Stomach (tissue), 4 donors: Measurements from ENCODE around the gene PCDHA2.

Source experiments
- EP300 ChIP-seq: sonication (generic); formaldehyde crosslinking; IDR thresholded peaks from one replicate; pipeline ENCODE4 v1.6.1; 2017; ENCODE audit warnings: antibody characterized with exemption
- POLR2A ChIP-seq, 4 donors: fragments of 450-650 bp; IDR thresholded peaks; one replicate each; pipeline ENCODE4 v1.6.1; 2016; ENCODE audit warnings: antibody characterized with exemption in 4 of 4, control low read depth in 2 of 4, mild to moderate bottlenecking in 1 of 4, moderate library complexity in 1 of 4
- POLR2AphosphoS5 ChIP-seq, 3 donors: sonication (generic); formaldehyde crosslinking; IDR thresholded peaks; one replicate each; pipeline ENCODE4 v1.6.1; 2016; ENCODE audit warnings: antibody characterized with exemption in 3 of 3
- TF ChIP-seq, protein P1 (sequence below), 7 experiments: fragments of 450-650 bp in 4 of 7; fragments of 200-600 bp in 3 of 7; sonication (generic) in 3 of 7; IDR thresholded peaks; one replicate each; pipeline ENCODE4 v1.5.1; 2016 to 2019; ENCODE audit warnings: antibody characterized with exemption in 7 of 7, control low read depth in 2 of 7, mild to moderate bottlenecking in 1 of 7

- TF ChIP-seq, protein P1, sequence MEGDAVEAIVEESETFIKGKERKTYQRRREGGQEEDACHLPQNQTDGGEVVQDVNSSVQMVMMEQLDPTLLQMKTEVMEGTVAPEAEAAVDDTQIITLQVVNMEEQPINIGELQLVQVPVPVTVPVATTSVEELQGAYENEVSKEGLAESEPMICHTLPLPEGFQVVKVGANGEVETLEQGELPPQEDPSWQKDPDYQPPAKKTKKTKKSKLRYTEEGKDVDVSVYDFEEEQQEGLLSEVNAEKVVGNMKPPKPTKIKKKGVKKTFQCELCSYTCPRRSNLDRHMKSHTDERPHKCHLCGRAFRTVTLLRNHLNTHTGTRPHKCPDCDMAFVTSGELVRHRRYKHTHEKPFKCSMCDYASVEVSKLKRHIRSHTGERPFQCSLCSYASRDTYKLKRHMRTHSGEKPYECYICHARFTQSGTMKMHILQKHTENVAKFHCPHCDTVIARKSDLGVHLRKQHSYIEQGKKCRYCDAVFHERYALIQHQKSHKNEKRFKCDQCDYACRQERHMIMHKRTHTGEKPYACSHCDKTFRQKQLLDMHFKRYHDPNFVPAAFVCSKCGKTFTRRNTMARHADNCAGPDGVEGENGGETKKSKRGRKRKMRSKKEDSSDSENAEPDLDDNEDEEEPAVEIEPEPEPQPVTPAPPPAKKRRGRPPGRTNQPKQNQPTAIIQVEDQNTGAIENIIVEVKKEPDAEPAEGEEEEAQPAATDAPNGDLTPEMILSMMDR (IDR thresholded peaks at IDR 0.05), result no peak
- TF ChIP-seq EP300 (no peak), POLR2A (IDR thresholded peaks at IDR 0.05) (no peak), POLR2AphosphoS5 (IDR thresholded peaks at IDR 0.05) (no peak)
Observed at GRCh38 chr5:140794595-140795258, at the start of gene PCDHA2.
